Measurements from ENCODE around the gene SMURF1. TPM values are rescaled to one million over a fixed set of nuclear protein-coding genes. Genes with fewer than 3 reads are reported as not detected.

SMURF1 gene
- total RNA-seq, 1 donor from 2014 or later, result 10.0 TPM

- Histone ChIP-seq H3K27ac (replicated peaks) (no peak overlapping the region), H3K27me3 (ENCODE audit: low read depth) (no peaks in the 10 kb centered on the region), H3K36me3 (no peaks in the 10 kb centered on the region), H3K4me1 (peaks cover 47% of the 10 kb centered on the region), H3K4me3 (no peak overlapping the region), H3K9me3 (replicated peaks) (no peaks in the 10 kb centered on the region)
- TF ChIP-seq, protein P1, sequence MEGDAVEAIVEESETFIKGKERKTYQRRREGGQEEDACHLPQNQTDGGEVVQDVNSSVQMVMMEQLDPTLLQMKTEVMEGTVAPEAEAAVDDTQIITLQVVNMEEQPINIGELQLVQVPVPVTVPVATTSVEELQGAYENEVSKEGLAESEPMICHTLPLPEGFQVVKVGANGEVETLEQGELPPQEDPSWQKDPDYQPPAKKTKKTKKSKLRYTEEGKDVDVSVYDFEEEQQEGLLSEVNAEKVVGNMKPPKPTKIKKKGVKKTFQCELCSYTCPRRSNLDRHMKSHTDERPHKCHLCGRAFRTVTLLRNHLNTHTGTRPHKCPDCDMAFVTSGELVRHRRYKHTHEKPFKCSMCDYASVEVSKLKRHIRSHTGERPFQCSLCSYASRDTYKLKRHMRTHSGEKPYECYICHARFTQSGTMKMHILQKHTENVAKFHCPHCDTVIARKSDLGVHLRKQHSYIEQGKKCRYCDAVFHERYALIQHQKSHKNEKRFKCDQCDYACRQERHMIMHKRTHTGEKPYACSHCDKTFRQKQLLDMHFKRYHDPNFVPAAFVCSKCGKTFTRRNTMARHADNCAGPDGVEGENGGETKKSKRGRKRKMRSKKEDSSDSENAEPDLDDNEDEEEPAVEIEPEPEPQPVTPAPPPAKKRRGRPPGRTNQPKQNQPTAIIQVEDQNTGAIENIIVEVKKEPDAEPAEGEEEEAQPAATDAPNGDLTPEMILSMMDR (IDR thresholded peaks at IDR 0.05; ENCODE audit: borderline replicate concordance), result no peak
- intact Hi-C loops (cut with micrococcal nuclease), result no loop called here
- no peak for DNase-seq
Observed at GRCh38 chr7:99079104-99079503, 64.8 kb downstream of the SMURF1 start.

GRCh38 chr7:99078416-99078815, 65.5 kb downstream of the SMURF1 start:
- H3K9me3 ChIP-seq (replicated peaks), result no peaks in the 10 kb centered on the region
- H3K4me1 ChIP-seq, result peaks cover 42% of the 10 kb centered on the region
- H3K27me3 ChIP-seq (ENCODE audit: low read depth), result no peaks in the 10 kb centered on the region
- H3K36me3 ChIP-seq, result no peaks in the 10 kb centered on the region
- TF ChIP-seq, protein P1 (IDR thresholded peaks at IDR 0.05; ENCODE audit: borderline replicate concordance), result no peak
- no peak overlapping the region for H3K27ac ChIP-seq (replicated peaks)
- intact Hi-C loops (cut with micrococcal nuclease), result no loop called here
- no peak overlapping the region for H3K4me3 ChIP-seq
- DNase-seq, result no peak

GRCh38 chr7:99076615-99077014, 67.3 kb downstream of the SMURF1 start:
- Histone ChIP-seq H3K4me3 (no peak overlapping the region), H3K9me3 (replicated peaks) (no peaks in the 10 kb centered on the region), H3K4me1 (peaks cover 51% of the 10 kb centered on the region), H3K27me3 (ENCODE audit: low read depth) (no peaks in the 10 kb centered on the region), H3K27ac (replicated peaks) (no peak overlapping the region), H3K36me3 (no peaks in the 10 kb centered on the region)
- DNase-seq, result no peak
- intact Hi-C loops (cut with micrococcal nuclease), result no loop called here
- TF ChIP-seq, protein P1 (IDR thresholded peaks at IDR 0.05; ENCODE audit: borderline replicate concordance), result no peak

- TF ChIP-seq, protein P1 (IDR thresholded peaks at IDR 0.05; ENCODE audit: borderline replicate concordance), result no peak
- H3K27me3 ChIP-seq (ENCODE audit: low read depth), result no peaks in the 10 kb centered on the region
- intact Hi-C loops (cut with micrococcal nuclease), result no loop called here
- DNase-seq, result no peak
- peaks cover 54% of the 10 kb centered on the region for H3K4me1 ChIP-seq
- H3K27ac ChIP-seq (replicated peaks), result no peak overlapping the region
- H3K36me3 ChIP-seq, result no peaks in the 10 kb centered on the region
- H3K4me3 ChIP-seq, result no peak overlapping the region
- H3K9me3 ChIP-seq (replicated peaks), result no peaks in the 10 kb centered on the region
Observed at GRCh38 chr7:99073839-99074446, 70.0 kb downstream of the SMURF1 start.

DNA sequence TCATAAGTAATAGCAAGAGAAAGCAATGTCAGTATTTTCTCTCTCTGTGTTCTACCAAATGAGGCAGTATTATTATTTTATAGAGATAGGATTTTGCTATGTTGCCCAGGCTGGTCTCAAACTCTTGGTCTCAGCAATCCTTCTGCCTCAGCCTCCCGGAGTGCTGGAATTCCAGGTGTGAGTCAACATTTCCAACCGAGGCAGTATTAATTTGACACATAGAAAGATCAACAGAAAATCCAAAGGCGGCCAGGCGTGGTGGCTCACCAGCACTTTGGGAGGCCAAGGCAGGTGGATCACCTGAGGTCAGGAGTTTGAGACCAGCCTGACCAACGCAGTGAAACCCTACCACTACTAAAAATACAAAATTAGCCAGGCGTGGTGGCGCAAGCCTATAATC, 71.8 kb downstream of the SMURF1 start:
- H3K4me1 ChIP-seq, result peaks cover 65% of the 10 kb centered on the region
- DNase-seq, result no peak
- H3K27me3 ChIP-seq (ENCODE audit: low read depth), result no peaks in the 10 kb centered on the region
- no peaks in the 10 kb centered on the region for H3K36me3 ChIP-seq
- no peak overlapping the region for H3K27ac ChIP-seq (replicated peaks)
- no peak overlapping the region for H3K4me3 ChIP-seq
- TF ChIP-seq, protein P1 (IDR thresholded peaks at IDR 0.05; ENCODE audit: borderline replicate concordance), result no peak
- intact Hi-C loops (cut with micrococcal nuclease), result no loop called here
- no peaks in the 10 kb centered on the region for H3K9me3 ChIP-seq (replicated peaks)

All from left ventricle myocardium inferior (tissue), 1 donor.